HG03196 (cell line): ENCODE results near the gene MRPS24.
"Not testable (repeated sequence)": the region's sequence is repeated elsewhere in the genome, so short reads cannot be mapped to it uniquely, and the experiment has no call there.

ENCODE experiments used
- ATAC-seq: cut with Tn5 transposase; IDR thresholded peaks from one replicate; pipeline ENCODE4 v1.9.1; 2021; ENCODE audit not compliant: unreplicated experiment

Gene MRPS24

DNA sequence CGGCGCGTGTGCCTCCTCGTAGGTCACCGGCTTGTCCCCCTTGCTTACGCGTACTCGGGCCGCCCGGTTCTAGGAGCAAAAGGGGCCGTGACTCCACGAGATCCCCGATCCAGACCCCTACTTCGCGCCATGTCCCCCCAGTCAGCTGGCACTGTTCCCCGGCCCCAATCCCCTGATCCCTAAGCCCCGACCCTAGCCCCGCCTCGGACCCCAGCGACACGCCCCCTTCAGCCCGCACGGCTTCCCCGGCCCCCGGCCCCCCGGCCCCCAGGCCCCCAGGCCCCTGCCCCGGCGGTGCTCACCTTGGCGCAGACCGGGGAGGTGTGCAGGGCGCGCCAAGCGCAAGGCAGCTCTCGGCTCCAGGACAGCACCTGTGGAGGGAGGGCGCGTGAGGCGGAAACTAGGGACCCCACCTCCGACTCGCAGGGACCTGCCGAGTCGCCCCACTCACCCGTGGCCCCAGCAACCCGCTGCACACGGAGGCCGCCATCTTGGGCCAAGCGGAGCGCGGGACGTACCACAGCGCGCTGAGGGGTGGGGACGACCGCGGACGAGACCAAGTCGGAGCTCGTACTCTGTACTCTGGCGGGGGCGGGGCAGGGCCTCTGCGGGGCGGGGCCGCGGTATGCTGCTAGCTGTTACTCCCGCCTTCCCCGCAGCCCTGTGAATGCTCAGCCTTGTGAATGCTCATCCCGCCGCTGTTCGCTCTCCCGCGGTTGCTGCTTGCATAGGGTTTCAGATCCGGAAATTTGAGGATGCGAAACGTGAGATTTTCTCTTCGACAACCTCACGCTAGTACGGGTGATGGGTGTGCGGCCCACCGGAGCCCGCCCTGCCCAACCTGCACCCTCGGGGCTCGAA, at the start of gene MRPS24:
Gene MRPS24 (minus strand): TSS at position 512 of the 861 bp plus-strand sequence. CDS start 22 bp downstream, at position 490.
- ATAC-seq, result peak; percentile 94

DNA sequence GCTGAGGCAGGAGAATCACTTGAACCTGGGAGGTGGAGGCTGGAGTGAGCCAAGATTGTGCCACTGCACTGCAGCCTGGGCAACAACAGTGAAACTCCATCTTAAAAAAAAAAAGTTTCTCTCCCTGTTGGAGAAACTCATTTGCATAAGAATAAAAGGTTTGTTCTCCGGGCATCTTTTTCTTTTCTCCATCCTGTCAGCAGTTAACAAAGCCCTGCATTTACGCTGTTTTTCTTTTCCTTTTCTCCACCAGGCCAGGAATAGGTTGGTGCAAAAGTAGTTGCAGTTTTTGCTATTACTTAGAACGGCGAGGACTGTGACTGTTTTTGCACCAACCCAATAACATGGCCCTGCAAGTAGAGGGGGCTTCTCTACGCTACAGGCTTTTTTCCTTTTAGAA, 46.6 kb upstream of the MRPS24 start:
- ATAC-seq, result no peak

DNA sequence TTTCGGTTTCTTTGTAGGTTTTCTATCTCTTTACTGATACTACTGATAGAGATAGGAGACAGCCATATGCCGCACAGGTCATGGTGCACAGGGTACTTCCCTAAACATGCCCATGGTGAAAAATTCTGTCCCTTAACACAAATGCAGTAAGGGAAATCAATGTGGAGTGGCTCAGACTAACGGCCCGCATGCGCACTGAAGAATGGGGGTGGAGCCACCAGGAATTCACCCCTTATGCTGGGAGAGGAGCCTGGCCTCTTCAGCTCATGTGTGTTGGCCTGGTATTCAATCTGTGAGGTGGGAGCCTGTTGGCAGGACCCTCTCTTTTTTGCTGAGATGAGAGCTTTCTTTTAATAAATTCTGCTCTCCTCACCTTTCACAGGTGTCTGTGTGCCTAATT, 45.5 kb upstream of the MRPS24 start:
- ATAC-seq, result no peak

DNA sequence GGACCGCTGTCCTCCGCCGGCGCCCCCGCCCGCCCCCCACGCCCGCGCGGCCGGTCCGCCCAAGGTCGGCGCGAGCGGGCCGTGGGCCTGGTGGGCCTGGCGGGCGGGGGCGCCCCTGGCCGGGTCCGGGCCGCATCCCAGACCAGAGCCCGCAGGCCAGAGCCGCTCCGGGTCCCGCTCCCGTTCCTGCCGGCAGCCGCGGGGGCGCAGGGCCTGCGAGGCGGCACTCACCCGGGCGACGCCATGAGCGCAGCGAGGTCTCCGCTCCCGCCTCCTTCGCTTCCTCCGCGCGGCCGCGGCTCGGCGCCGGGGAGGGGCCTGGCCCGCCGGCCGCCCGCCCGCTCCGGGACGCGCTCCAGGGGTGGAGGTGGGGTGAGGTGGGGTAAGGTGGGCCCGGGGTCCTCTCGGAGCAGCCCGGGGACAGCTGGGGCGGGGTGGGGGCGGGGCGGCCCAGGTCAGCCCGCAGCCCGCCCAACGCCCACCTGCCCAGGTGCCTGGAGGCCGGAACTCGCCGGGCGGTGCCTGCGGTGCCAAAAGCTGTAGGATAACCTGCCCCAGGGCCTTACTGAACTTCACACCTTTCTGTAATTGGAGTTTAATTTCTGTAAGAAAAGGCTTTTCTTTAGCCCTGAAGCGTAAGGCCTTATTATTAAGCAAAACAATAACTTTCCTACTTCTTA, 37.2 kb upstream of the MRPS24 start, which contains the start of gene URGCP:
Gene URGCP (minus strand): TSS at position 266 of the 680 bp plus-strand sequence. CDS start 21 bp downstream, at position 245.
- ATAC-seq, result peak; percentile 75

DNA sequence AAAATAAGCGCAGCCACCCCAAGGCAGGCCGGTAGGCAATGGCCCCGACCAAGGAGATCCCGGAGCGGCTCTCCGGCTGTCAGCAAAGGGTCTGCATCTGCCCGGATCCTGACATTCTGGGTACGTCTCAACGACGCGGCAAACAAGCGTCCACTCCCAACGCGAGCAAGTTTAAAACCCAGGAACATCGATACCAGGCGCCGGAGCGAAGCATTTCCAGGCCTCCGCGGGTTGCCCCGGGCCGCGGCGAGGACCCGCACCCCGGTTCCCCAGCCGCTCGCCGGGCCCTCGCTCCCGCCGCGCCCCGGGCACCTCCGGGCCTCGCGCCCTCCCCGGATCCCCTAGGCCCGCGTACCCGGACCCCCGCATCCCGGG, 36.6 kb upstream of the MRPS24 start:
- peak; percentile 34 for ATAC-seq

DNA sequence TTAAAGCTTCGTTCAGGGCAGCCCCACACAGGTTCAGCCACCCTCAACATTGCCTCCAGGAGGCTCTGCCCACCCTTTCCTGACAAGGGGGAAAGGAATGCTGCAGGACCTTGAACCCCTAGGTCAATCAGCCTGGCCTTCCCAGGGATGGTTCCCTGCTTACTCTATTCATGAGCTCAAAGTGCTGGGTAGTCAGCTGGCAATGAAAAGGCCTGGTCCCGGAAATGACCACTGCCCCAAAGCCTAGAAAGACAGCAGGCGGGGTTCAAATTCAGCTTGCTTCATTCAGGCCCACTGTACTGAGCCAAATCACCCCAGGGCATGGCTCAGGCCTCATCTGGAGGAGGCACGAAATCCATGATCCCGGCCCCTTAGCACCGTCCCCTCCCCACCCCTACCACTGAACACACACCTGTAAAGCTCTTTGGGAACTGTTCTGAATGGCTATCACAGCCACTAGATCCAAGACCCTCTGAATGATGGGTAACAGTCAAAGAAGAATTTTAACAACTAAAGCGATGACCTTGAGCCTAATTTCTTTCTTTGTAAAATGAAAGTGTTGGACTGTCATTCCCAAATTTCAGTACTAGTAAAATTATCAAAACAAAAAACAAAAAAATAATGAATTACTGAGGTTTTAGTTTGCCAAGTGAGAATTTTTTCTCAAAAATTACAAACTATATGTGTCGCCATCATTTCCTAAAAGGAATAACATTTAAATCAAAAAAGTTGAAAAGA, 36.1 kb upstream of the MRPS24 start:
- no peak for ATAC-seq

DNA sequence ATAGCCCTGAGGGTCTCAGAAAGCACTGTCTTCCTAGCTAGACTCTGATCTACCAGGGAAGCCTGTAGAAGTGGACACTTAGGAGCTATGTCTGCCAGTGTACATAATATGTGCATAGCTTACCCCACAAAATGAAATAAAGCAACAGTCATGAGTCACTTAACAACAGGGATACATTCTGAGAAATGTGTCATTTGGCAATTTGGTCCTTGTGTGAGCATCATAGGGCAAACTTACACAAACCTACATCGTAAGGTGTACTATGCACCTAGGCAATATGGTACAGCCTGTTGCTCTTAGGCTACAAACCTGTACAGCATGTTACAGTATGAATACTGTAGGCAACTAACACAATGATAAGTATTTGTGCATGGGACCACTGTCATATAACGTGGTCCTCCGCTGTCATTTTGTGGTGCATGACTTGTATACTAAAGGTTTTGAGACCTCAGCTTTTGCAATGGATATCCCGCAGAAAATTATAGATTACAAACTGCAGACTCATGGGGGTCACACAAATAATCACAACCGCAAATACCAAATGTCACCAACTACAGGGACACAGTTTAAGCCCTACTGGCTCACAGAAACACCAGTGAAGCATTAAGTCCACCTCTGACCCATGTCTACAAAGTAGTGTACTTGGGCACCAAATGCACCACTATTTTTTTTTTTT, 35.4 kb upstream of the MRPS24 start:
- ATAC-seq, result no peak

DNA sequence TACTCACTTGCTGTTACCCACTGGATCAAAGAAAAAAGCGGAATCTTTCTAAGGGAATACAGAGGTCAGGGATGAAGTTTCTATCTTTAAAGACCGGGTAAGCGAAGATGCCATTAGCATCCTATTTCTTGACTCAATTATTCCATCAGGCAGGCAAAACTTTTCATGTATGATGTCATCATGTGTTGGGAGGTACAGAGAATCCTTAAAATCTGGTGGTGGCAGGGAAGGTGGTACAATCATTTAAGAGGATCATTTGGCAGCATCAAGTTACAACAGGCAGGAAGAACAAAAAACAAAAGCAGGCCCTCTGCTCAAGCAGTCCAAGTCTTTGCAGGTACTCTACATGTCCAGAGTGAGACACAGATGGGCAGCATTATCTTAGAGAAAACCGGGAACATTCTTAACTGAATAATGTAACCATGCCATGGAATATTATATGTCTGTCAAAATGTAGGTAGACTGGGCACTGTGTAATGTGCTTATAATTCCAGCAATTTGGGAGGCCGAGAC, 33.3 kb upstream of the MRPS24 start:
- no peak for ATAC-seq

DNA sequence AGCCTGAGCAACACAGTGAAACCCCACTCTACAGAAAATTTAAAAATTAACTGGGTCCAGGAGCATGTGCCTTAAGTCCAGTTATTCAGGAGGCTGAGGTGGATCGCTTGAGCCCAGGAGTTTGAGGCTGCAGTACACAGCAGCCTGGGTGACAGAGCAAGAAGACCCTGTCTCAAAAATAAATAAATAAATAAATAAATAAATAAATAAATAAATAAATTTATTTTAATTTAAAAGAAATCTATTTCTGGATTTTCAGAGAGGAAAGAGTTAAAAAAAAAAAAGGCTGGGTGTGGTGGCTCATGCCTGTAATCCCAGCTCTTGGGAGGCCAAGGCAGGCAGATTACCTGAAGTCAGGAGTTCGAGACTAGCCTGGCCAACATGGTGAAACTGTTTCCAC, 29.3 kb upstream of the MRPS24 start:
- ATAC-seq, result not testable (repeated sequence)

DNA sequence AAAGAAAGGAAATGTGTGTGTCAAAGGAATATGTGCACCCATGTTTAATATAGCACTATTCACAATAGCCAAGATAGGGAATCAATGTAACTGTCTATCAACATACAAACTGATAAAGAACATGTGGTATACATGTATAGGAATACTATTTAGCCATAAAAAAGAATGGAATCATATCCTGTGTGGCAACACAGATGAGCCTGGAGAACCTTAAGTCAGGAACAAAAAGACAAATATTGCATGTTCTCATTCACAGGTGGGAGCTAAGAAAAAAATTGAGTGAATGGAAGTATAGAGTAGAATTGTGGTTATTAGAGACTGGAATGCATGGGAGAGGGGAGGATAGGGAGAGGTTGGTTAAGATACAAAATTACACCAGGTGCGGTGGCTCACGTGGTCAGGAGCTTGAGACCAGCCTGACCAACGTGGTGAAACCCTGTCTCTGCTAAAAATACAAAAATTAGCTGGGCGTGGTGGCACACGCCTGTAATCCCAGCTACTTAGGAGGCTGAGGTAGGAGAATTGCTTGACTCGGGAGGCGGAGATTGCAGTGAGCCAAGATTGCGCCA, 26.6 kb upstream of the MRPS24 start:
- ATAC-seq, result no peak

DNA sequence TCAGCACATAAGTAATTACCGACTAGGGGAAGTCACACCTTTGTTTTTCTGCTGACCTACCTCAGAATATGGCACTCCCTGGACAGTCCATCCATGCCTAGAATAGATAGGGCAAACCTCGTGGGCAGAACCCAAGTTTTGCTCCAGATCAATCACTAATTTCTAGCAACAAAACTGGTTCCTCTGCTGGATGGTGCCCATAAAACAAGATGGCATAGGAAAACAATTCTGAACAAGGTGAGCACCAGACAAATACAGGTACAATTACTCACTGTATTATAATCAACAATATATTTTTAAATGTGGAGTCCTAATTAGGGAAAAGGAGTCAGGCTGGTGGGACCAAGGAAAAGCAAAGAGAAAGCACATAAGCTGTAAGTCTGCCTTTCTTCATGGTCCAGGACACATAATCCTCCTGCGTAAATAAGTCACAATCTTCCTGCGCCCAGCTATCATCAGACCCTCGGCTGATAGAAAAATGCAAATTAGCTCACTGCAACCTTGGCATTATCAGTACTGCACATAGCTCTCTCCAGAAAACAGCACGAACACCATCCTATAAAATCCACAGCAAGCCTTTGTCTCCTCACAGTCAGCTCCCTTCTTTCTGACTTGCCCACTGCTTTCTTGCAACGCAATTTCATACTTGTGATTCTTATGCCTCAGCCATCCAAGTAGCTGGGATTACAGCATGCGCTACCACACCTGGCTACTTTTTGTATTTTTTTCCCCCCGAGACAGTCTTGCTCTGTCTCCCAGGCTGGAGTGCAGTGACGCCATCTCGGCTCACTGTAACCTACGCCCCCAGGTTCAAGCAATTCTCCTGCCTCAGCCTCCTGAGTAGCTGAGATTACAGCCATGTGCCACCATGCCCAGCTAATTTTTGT, 22.0 kb upstream of the MRPS24 start:
- no peak for ATAC-seq

DNA sequence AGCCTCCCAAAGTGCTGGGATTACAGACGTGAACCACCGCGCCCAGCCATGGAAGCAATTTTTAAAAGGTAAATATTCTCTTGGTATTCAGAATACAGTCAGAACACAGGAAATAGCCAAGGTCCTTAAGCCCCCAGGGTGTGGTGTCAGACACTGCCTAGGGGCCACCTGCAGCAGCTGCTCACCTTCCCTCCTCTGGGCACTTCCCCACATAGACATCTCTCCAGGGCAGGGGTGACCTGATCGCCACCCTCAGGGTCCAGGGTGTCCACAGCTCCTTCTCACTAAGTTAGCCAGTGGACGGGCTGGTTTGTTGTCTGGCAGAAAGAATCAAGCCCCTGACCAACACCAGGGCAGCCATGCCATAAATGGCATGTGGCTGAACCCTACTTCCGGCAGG, 21.2 kb upstream of the MRPS24 start:
- no peak for ATAC-seq

DNA sequence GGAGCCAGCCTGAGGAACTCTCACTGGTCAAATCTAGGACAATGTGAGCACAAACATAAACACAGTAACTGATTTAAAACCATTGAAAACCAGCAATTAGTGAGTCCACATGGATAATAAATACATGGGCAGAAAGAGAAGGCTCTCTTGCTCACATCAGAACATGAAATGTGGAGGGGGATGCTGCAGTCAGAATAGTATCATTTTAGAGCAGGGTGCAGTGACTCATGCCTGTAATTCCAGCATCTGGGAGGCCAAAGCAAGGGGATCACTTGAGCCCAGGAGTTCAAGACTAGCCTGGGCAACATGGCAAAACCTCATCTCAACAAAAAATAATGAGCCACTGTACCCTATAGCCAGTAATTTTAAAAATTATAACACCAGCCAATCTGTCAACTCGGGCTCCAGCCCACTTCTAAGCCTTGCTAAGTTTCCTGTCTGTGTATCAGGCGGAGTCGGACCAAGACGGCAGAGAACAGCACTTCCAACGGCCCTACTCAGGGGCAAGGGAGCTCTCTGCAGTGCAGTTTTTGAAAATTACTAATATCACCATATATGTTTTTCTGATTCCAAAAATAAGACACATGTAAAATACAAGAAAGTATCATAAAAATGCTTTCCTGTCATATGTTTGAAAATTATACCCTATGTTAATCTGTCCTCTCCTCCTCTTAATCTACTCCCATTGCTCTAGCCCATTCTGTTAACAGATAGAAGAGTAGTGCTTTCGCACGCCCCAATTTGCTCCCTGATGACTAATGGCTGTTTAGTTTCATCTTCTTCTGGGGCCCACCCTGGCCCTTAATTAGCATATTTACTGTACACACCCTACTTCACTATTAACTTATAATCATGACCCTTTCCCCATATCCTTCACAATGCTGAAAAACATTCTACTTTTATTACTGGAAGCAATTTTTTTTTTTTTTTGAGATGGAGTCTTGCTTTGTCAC, 20.0 kb upstream of the MRPS24 start:
- no peak for ATAC-seq

DNA sequence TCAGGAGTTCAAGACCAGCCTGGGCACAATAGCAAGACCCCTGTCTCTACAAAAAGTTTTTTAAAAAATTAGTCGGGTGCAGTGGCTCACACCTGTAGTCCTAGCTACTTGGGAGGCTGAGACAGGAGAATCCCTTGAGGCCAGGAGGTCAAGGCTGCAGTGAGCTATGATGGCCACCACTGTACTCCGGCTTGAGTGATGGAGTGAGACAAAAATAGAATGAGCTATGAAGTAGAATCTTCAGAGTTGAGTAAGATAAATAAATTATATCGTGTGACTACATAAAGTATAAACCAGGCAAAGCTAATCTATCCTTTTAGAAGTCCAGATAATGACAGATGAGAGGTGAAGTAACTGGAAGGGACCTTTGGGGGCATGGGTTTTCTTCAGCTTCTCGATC, 15.3 kb upstream of the MRPS24 start:
- no peak for ATAC-seq

DNA sequence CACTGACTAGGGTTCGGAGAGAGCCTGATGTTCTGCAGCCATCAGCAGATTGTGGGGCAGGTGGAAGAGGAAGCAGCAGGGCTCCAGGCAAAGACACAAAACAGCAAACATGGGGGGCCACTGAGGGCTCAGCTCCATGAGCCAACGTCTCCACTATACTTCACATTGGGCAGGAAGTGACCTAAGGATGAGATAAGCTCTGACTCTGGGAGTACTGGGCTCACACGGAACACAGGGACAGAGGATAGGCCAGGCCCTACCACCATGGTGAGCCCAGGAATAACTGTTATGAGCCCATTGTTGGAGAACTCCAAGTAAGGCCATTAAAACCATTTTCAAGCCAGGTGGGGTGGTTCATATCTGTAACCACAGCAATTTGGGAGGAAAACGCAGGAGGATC, 14.9 kb upstream of the MRPS24 start:
- ATAC-seq, result no peak

DNA sequence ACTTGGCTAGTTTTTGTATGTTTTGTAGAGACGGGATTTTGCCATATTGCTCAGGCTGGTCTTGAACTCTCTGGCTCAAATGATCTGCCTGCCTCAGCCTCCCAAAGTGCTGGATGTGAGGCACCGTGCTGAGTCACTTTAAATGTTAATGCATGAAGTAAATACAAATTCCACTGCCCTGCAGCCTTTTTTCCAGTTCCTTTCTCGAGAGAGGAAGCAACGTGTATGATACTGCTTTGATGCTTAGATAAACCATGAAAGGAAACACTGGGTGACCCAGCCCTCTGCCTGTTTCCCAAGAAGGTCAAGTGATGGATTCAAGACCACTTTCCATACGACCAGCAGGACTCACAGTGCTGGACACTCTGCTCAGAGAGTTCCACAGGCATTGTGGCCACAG, 11.3 kb upstream of the MRPS24 start:
- no peak for ATAC-seq

DNA sequence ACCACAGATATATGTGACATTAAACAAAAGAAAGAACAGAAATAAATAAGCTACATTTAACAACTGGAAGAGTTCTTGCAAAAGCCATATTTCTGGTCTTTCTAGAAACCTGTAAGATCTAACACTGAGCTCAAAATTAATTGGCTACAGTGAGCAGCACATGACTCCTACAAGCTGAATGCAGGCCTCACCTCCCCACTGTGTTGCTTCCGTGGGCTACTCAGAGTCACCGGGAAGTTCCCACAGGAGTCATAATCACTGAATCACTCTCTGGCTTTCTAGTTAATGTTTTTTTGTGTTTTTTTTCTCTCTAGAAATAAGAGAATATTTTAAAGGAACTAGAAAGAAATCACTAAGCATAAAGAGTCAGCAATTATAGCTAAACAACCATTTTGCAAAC, 10.2 kb upstream of the MRPS24 start:
- no peak for ATAC-seq

DNA sequence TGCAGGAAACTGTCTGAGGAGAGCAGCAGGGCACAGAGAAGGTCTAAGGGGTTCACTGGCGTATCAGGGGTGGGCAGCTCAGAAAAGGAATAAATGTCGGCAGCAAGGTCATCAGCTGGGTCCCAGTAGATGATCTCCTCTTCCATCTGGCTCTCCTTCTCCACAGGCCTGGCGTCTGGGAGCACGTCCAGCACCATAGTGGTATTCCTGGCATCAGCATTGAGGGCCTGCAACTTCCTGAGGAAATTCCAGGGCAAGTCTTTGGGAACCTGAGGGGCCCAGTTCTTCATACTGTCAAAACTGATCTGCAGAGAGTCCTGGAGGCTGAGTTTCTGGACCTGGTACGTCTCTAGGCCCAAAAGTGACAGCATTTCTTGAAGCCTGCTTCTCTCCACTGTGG, 9.6 kb upstream of the MRPS24 start:
- ATAC-seq, result no peak
